HG02678 (cell line): ENCODE data around the gene TCEANC2.

Source experiments
- ATAC-seq: cut with Tn5 transposase; IDR thresholded peaks from one replicate; pipeline ENCODE4 v1.9.1; 2021; ENCODE audit warnings: mild to moderate bottlenecking, moderate library complexity; ENCODE audit not compliant: unreplicated experiment

Gene TCEANC2

DNA sequence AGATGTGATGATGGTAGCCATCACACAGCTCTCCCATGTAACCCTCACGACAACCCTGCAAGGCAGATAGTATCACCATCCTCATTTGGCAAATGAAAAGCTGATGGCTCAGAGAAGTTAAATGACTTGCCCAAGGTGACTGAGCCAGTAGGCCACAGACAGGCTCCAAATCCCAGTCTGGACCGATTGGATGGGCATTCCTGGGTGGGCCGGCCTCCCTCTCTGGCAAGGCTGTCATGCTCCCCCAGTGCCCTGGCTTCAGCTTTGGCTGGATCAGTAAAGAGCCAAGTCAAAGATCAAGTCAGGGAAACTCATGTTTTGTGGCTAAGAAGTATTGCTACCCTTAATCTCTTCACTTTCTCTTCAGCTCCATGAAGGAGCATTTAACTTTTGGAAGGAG is 58.2 kb downstream of the TCEANC2 start:
- no peak for ATAC-seq

DNA sequence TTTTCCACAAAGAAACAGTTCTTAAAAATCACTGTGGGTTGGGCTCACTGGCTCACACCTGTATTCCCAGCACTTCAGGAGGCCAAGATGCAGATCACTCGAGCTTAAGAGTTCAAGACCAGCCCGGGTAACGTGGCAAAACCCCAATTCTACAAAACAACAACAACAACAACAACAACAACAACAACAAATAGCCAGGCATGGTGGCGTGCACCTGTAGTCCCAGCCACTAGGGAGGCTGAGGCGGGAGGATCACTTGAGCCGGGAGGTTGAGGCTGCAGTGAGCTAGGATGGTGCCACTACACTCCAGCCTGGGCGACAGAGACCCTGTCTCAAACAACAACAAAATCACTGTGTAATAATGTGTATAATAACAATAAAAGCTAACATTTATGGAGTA is 58.6 kb downstream of the TCEANC2 start:
- ATAC-seq: no peak

DNA sequence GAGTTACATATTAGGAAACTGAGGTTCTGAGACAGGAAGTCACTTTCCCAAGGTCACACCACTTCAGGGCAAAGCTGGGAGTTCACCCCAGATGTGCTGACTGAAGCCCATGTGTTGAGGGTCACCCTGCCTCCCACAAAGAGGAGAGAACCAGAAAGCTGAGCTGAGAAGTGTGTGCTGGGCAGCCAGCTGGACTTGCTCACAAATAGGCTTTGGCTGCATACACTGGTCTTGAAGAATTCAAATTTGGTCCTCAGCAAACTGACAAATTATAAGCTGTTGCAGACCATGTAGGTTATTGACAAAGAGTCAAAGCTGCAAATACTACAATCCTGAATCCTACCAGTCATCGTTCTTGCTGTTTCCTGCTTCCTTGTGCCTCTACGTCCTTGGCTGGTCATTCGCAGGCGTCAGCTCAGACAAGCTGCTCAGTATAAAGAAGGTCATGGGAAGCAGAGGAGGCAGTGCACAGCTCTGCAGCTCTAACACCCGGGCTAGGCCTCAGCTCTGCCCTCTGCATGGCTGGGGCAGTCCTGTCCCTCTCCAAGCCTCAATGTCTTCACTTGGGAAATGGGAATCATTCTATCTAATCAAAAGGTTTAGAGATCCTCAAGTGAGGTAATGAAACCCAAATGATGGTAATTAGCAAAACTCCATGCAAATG is 59.4 kb downstream of the TCEANC2 start:
- ATAC-seq: no peak

DNA sequence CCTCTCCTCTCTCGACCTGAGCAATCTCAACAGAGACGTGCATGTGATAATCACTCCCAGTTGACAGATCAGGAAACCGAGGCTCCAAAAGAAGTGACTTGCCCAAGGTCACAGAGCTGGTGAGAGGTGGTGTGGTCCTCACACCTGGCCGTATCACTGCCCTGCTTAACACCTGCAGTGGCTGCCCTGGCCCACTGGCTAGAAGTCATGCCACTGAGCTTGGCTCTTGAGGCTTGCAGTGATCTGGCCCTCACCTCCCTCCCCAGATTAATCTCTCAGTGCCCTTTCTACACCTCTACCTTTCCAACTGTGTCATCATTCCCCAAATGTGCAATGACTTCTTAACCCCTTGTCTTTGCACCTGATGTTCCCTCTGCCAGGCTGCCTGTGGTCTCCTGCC is 60.6 kb downstream of the TCEANC2 start:
- ATAC-seq: no peak

DNA sequence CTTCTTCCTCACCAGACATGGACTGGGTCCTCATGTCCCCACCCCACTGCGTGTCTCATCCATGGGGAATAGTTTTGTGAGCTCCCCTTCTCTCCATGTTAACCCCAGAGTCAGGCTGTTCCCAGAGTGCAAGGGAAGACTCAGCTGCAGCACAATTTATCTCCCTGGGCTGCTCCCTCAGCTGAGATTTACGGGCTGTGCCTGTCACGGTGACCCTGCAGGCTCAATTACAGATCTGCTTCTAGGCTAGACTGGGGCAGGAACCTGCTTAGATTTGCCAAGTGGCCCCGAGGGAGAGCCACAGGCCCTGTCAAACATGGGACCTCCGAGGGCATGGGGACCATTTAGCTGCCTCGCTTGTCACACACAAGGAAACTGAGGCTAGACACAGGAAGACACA is 61.5 kb downstream of the TCEANC2 start:
- no peak for ATAC-seq

DNA sequence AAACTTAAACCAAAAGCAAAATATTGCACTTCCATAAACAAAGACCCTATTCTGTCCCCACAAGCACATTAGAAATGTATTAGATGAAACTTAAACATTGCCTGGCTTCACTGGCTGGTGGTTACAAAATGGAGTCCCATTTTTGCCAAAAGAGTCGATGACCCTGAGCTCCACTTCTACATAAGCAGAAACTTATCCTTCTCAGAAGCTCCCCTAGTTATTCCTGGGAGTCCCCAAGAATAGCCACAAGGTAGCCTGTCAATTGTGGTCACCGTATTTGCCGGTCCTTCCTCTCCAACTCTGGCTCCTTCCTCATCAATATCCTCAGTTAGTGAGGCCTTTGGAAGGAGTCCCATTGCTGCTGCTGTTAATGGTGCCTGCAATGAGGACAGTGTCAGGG is 62.1 kb downstream of the TCEANC2 start:
- no peak for ATAC-seq

DNA sequence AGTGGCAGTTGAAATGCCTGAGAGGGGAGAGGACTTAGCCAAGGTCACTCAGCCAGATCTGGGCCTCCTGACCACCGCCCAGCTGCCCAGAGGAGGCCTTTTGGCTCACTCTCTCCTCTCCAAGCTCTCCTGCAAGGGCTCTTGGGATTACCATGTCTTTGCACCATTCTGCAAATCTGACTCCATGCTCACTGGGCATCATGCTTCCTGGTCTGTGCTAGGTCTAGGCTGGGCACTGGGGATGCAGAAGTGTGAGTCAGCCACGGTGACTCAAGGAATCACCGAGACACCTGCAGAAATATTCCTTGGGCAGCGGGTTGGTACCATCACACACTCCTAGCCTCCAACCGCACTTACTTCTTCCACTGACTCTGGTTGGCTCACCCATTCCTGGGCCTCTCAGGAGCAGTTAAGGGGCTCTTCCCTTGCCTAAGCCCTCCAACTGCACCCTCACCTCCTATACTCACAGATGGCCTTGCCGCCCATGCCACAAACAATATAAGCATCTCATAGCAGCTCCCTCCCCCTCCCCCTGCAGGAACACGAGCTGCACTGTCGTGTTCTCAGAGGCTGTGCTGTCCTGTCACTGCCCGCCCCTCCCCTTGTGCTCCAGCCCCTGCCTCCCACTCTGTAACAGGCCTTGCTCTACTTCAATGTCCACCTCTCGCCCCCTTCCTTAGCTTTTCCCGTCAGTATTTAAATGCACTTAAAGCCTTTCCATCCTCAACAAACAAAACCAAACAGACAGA is 64.6 kb downstream of the TCEANC2 start:
- ATAC-seq: no peak

DNA sequence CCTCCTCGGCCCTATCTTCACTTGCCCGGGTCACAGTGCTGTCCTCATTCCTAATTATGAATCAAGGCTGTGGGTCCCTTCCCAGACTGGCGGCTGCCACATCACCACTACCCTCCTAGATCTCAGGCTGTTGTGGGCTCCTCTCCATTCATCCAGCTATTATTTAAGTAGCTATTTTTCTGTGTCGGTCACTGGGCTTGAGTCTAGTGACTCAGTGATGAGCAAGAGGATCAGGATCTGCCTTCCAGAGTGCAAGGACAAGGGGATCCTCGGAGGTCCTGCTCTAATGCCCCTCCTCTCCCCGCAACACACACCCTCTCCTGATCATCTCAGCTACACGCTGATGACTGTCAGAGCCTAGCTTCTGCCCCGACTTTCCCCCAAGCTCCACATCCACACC is 65.3 kb downstream of the TCEANC2 start:
- no peak for ATAC-seq

DNA sequence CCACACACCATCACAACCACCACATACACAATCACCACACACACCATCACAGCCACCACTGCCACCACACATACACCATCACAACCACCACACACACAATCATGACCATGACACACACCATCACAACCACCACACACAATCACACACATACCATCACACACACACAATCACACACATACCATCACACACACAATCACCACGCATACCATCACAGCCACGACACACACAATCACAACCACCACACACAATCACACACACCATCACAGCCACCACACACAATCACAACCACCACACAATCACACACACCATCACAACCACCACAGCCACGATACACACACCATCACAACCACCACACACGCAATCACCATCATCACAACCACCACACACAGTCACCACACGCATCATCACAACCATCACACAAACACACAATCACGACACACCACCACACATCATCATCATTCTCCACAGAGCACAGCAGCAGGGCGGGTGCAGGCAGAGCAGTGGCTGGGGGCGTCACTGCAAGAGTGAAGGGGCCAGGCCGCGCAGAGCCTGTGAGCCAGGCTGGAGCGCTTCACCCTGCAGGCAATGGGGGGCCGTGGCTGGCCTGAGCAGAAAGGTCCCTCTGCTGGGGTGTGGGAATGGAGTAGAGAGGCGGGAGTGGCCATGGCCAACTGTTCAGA is 66.8 kb downstream of the TCEANC2 start:
- ATAC-seq: no peak

DNA sequence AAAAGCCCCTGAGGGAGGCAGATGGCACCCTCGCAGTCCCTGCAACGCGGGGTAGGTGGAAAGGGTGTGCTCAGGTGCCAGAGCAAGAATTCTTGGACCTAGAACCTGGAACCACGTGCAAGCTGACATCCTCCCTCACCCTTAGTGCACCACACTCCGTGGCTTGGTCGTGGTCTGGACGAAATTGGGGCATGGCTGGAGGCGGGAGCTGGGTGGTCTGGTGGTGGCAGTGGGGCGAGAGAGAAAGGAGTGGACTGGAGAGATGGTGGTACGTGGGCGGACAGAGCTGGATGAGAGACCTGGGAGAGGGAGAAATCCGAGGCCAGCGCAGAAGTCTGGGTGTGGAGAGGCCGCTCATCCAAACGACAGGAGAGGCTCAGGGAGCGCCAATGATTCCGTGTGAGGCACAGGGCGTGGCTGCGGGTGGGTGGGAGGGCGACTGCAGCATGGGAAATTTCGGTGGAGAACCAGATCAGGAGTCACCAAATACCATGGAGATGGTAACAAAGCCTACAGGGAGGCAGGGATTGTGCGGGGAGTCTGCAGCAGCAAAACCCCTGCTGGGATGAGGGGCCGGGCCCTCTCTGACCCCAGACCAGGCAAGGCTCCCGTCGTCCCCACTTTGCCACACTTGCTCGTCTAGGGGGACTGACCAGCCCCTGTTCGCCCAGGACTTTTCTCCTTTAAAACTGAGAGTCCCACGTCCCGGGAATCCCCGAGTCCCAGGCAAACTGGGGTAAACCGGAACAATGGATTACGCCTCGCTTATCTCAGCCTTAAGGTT is 67.5 kb downstream of the TCEANC2 start:
- ATAC-seq: no peak

DNA sequence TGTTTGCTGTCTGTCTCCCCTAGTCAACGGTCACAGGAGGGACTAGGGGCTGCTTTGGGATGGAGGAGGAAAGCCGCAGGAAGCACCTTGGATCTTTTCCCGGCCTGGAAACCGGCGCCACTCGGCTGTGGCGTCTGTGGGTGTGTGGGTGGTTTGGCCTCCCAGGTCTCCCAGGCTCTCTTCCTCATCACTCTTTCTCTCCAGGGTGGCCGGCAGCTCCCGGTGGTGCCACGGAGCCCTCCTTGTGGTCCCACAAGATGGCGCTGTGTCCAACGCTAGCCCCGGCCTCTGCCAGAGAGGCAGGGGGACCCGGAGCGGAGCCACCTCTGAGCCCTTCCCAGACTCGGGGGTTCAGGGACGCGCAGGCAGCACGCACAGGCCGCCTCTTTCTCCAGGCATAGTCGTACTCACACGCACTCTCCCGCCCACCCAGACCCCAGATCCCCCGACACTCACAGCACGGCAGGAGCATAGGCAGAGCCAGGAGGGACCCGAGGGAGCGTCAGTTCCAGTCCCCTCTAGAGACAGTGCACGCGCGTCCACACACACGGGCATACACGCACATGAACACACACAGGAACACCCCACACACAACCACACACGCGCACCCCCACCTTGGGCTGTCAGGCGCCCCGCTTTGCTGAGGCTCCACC is 68.2 kb downstream of the TCEANC2 start:
- ATAC-seq: no peak

DNA sequence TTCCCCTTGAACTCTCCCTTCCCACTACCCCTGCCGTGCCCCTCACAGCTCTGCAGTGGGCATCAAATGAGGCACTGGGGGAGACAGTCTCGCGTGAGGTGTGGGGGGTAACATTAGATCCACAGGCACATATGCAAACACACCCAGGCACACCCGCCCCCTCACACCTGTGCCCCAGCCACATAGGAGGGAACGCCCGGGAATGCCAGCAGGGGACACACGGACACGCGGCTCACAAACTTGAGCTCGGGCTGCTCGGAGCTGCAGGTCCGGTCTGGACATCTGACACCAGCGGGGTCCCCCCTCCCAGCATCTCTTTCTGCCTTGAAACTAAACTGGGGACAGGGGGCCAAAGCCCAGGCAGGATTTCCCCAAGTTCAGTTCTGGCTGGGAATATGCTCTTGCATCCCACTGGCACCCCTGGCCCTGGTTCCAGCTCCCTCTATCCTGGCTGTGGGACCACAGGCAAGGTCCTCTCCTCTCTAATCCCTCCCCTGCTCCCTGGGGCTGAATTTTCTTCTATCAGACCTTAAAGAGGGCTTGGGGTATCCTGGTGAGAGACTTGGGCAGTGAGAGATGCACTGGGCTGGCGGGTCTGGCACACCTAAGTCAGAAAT is 68.8 kb downstream of the TCEANC2 start:
- ATAC-seq: no peak

DNA sequence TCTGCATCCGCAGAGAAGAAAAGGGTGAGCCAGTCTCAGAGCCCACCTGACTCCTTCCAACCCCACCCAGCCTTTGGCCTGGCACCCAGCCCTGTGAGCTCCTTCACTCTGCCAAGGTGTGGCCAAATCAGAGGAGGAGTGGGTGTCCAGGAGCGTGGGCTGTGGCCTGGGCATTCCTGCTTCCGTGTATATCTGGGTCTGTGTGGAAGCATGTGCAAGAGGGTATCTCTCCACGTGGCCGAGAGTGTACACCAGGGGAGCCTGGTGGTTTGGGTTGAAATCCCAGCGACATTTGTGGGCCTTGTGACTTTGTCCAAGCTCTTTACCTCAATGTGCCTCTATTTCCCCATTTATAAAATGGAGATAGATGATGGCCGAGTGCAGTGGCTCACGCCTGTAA is 69.6 kb downstream of the TCEANC2 start:
- ATAC-seq: no peak

DNA sequence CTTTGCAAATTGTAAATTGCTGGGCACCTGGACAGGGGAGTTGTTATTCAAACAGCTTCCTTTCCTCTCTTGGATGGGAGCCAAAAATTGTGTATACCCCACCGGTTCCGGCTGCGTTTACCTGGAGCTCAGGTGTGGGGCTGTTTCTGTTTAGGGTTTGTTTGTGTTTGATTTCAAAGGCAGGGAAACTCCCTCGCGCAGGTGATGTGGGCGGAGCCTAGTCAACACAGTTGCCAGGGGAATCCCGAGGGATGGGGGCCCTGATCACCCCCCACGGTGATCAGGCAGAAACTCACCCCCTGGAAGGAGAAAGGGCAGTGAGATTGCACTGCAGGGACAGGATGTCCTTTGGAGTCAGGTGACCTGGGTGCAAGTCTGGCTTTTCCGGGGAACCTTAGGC is 71.1 kb downstream of the TCEANC2 start:
- no peak for ATAC-seq

DNA sequence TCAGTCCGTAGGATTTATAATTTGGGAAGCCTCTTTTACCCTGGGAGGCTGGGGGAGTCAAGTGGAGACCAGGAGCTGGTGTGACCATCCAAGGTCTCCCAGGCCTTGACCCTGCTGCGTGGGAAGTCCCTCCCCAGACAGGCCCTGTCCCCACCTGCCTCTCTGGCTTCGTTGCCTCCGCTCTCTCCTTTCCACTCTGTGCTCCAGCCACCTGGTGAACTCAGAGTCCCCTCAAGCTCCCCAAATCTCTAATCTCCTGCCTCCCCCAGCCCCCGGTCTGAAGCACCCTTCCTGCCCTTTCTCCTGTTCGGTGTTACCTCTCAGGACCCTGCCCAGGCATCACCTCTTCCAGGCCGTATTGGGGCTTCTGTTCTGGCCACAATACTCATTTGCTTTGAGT is 71.5 kb downstream of the TCEANC2 start:
- ATAC-seq: no peak

DNA sequence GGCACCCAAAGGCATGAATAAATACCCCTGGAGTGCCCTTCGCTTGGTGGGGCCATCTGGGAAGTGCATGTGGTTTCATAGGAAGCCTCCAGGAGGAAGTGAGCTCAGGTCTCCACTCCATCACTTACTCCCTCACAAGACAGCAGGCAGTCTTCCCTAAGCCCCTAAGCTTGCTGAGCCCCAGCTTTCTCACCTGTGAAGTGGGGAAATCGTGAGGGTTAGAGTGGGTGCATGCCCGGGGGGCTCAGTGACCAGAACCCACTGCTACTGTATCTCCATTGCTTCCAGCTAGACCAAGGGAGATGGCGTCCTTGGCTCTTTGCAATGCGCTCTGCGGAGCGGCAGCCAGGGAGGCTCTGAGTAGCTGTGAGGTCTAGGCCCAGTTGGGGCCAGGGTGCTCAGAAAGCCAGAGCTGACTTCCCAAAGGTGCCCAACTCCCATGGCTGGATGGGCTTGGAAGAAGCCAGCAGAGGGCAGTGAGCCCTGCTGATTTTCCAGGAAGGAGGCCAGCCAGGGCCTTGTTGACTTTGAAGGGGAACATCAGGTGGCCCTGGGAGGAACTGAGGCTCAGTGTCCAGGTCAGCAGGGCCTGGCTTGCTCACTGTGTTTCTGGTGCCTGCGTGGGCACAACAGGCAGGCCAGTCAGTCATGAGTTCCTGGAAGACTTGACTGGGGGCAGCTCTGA is 72.1 kb downstream of the TCEANC2 start:
- ATAC-seq: no peak

DNA sequence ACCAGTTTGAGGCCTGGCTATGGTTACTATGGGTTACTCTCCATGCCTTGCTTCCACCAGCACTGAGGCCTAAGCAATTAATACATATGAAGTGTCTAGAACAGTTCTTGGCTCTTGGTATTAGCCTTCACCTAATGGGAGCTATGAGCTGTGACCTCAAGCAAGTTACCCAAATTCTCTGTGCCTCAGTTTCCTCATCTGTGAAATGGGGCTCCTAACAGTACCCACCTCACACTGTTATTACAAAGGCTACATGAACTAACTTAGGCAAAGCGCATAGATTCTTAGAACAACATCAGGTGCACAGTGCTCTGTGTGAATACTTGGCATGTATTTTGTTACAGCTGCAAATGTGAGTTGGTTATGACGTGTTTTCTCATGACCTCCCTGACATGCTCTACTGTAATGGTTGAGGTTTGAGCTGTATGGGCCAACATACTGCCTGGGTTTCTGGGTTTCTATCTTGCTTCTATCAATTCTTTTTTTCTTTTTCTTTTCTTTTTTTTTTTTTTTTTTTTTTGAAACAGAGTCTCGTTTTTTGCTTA is 72.9 kb downstream of the TCEANC2 start:
- ATAC-seq: no peak

DNA sequence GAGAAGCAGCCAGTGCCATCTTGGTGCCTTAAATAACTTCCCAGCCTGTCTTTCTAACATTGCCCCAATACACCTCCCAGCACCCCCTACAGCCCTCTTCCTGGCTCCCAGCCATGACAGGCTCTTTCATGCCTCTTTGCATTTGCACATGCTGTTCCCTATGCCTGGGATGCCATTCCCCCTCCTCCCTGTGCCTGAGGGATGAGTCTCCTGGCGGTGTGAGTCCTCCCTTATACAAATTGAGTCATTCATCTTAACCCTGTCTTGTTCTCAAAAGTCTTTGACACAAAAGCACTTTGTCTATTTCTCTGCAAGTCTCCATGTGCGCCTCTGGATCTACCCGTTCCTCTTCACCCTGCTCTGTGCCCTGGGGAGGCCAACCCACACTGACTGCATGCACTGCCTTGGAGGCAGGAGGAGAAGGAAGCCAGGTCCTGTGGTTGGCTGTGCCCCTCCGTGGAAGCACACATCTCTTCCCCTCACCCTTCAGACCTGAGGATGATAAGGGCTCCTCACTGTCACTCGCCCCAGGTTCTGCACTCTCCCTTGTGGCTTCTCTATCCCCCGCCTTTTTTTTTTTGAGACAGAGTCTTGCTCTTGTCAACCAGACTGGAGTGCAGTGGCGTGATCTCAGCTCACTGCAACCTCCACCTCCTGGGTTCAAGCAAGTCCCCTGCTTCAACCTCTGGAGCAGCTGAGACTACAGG is 74.3 kb downstream of the TCEANC2 start:
- no peak for ATAC-seq

DNA sequence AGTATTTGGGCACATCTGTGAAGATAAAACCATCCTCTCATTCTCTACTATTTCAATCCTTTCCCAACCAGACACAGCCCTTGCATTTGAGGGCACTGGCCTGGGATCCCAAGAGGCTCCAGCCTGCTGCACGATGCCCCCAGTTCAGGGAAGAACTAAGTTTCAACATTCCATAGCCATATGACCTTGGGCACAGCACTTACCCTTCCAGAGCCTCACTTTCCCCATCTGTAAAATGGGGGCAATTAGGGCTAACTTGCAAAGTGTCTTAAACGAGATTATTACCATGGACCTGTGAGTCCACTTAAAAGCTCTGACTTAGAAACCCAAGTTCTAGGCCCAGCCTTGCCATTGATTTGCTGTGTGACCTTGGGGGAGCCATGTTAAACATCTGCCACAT is 76.5 kb downstream of the TCEANC2 start:
- ATAC-seq: no peak
